Activated CD4-positive, alpha-beta T cell treated with anti-CD3 and anti-CD28 coated beads for 24 hours (primary cell): ENCODE results near the gene BTBD2.

Experiments
- DNase-seq, 2 donors: peaks; one replicate each; pipeline ENCODE4 v3.0.0-alpha.2; 2020; ENCODE audit warnings: low read depth in 2 of 2

BTBD2 gene

DNA sequence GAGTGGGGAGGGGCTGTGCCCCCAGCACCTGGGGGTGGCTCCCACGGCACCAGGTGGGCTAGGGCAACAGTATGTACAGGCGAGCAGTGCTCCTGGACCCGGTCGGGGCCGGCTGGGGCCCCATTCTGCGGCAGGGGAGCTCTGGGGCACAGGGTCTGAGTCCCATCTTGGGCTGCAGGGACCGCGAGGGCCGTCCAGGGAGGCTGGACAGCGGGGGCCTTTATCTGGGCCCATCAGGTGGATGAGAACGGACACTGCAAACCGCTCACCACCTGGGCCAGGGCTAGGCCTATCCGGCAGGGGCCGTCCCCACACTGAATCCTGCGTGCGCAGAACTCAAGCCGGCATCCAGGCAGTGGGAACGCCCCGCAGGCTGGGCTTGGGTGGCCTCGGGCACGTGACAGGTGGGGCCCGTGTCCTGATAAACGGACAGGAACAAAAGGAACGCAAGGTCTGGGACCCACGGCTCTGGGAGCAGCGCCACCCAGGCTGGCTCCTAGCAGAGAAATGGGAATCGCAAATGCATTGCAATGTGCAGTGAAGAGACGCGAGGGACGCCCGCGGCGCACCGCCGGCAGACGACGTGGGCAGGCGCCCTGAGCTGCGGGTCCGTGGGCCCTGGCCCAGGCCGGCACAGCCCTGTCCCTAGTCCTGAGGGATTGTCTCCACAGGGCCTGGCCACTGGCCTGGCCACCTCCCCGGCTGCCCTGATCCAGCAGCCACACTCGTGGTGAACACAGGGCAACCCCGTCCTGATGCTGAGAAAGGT lies 29.7 kb downstream of the BTBD2 start:
- DNase-seq = no peak

DNA sequence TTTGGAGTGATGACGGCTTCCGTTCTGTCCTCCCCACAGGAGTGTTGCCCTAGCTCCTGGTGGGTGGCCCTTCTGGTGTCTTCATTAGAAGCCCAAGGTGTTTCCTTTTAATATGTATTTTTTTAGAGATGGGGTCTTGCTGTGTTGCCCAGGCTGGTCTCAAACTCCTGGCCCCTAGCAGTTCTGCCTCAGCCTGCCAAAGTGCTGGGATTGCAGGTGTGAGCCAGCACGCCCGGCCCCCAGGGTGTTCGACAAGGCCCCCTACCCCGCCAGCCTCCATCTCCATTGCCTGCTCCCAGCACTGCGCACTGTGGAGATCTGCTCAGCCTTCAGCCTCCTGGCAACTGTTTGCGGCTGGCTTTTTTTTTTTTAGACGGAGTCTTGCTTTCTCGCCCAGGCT lies 31.2 kb downstream of the BTBD2 start:
- no peak for DNase-seq

- DNase-seq = no peak
Observed at GRCh38 chr19:1981253-1981652, 34.3 kb downstream of the BTBD2 start.

DNA sequence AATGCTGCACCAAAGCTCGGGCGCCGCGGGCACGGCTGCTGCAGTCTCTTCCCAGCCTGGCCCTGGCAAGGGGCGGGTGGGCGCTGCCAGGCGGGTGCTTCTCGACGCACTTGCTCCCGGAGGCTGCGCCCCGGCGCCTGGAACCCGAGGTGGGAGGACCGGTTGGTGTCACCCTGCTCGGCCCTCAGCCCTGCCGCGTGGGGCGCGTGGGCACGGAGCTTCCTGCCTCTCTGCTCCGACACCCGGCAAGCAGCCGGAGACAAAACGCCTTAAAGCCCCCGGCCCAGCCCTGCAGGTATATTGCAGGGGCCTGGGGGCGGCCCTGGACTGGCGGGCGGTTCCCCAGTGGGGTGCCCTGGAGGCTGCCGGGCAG lies 34.7 kb downstream of the BTBD2 start:
- no peak for DNase-seq

DNA sequence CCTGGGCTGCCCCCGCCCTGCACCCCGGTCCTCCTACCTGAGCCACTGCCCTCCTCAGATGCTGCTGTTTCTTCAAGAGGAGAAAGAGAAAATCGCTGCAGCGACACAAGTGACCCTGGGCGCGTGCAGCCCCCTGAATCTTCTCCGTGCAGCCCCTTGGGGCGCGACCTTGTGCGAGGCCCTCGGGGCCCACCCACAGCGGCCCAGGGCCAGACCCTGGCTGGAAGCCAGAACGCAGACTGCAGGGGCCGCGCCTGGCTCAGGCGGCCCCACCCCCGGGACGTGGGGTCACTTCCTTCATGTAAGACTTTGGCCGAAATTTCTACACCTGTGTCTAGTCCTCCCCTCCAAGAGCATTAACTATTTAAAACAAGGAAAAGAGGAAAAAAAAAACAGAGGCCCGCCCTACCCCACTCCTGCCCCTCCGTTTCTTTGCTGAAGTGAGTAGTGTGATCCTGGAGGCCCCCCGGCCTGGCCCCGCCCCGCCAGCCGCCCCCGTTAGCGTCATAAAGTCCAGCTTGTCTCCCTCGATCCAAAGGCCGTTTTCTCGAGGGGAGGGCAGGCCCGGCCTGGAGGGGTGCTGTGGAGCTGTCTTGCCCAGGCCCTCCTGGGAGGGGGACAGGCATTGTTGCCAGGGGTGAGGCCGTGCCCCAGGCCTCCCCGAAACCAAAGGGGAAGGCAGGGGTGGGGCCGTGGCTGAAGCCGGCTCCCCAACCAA lies 35.3 kb downstream of the BTBD2 start:
- no peak for DNase-seq

GRCh38 chr19:1979642-1980041 lies 35.9 kb downstream of the BTBD2 start:
- no peak for DNase-seq

GRCh38 chr19:1979017-1979416 lies 36.5 kb downstream of the BTBD2 start:
- DNase-seq = no peak

DNA sequence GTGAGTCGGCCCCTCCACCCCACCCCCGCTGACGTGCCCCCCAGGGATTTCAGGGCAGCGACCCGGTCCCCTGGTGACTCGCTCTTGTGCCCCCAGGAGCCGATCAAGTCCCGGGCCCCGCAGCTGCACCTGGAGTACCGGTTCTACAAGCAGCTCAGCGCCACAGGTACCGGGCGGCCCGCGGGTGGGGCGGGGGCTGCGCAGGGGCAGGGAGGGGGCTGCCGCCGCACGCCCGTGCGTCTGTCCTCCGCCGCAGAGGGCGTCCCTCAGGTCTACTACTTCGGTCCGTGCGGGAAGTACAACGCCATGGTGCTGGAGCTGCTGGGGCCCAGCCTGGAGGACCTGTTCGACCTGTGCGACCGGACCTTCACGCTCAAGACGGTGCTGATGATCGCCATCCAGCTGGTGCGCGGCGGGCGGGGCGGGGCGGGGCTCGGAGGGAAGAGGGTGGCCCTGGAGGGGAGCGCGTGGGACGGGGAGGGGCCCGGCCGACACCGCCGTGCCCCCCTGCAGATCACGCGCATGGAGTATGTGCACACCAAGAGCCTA lies 37.1 kb downstream of the BTBD2 start:
- DNase-seq = no peak

DNA sequence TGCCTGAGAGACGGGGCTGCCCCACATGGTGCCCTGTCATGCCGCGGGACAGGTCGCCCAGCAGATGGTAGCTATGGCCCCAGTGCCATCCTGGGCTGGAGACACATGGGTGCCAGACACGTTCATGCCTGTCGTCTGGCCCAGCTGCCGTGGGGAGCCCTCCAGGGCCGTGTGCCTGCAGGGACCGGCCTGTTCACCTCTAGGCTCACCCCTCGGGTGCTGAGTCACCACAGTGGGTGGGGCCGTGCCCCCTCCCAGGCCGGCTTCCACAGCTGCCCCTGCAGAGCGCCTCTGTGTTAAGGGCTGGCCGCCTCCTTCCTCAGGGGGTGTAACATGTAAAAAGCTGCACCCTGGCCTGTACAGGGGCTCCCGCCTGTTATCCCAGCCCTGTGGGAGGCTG lies 38.4 kb downstream of the BTBD2 start:
- no peak for DNase-seq

DNA sequence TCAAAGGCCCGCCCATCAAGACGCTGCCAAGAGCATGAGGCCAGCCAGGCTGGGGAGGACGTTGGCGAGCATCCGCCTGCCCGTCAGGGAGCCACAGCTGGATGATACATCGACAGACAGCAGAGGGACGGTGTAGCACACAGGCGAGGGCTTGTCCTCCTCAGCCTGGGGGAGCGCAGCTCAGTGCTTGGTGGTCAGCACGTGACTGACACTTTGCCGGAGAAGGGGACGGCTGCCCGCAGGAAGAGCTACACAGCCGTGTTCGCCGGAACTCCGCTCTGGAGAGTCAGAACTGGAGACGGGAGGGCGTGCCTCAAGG lies 40.4 kb downstream of the BTBD2 start:
- no peak for DNase-seq

DNA sequence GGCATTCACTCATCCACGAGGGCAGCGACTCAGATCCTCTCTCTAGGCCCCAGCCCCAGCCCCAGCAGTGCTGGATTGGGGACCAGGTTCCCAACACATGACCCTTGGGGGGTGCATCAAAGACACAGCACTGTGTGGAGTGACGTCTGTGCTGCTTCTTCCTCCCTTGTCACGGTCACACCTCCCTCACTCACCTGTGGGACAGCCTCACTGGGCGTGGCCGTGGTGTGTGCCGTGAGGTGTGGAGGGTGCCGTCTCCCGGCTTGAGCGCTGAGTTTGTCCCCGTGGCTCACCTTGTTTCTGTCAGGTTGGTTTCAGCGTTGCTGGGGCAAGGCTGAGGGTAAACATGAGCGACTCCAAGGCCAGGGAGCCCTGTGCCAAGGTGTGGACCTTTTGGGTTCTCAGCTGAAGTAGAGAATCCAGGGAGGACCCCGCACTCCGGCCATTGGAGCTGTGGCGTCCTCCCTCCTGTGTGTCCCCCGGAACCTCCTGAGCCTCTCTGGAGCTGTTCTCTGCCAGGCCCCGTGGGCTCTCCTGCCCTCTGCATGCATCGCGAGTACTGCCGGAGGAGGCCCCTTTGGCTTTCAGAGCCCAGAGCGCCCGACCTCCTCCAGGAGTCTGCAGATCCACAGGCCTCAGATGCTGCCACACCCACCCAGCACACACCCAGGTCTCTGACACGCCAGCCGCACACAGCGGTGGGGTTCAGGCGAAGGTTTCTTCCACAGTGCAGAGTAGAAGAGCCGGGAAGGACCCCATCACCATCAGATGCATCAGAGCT lies 40.9 kb downstream of the BTBD2 start:
- DNase-seq = no peak

DNA sequence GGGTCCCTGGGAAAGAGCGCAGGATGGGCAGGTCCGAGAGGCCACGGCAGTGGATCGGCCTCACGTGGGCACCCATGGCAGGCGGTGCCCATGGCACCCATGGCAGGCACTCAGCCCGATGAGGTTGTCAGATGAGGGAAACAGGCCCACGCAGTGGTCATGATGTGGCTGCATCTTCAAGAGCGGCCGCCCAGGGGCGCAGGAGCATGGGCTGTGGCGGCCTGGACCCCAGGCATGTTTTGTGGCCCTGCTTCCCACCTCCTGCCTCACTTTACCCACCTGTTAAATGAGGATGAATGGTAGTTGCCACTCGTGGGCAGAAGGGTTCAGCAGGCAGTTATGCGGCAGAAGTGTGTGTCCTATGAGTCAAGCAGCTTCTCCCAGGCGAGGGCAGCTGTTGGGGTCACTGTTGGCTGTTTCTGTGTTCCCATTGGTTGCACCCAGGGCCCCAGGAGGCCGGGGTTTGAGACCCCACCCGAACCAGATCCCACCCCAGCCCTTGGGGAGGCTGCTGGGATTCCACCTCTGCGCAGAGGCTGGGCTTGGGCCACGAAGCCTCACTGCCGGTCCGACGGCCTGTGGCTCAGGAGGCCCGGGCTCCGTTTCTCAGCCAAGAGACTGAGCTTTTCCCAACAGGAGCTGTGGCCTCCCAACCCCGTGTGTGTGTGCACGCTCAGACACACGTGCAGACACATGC lies 44.6 kb downstream of the BTBD2 start:
- DNase-seq = no peak

GRCh38 chr19:1970003-1970805 lies 45.3 kb downstream of the BTBD2 start:
- DNase-seq = no peak

DNA sequence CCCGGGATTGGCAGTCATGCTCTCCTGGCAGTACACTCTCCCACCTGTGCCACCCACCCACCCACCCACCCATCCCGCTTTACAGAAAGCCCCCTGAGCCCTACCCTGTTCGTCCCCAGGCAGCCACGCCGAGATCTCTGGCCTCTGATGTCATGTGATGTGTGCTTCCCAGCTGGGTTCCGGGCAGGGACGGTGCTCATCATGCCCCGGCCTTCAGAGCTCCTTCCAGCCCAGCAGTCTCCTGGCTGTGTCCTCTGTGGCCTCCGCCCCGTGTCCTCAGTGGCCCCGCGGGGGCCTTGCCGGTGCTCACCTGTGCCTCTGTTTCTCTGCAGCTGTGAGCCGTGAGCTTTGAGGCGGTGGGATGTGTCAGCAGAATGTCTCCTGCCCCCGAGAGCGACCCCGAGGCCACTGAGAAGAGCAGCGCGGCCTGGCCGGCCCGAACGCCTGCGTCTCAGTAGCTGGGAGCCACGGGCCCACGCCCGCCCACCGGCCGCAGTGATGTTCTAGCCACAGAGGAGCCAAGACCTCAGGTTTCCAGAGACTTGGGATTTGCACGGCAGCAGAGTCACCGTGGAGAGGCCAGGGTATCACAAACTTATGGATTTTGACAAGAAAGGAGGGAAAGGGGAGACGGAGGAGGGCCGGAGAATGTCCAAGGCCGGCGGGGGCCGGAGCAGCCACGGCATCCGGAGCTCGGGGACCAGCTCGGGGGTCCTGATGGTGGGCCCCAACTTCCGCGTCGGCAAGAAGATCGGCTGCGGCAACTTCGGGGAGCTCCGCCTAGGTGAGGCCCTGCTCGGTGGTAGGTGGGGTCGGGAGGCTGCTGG lies 46.1 kb downstream of the BTBD2 start:
- no peak for DNase-seq

DNA sequence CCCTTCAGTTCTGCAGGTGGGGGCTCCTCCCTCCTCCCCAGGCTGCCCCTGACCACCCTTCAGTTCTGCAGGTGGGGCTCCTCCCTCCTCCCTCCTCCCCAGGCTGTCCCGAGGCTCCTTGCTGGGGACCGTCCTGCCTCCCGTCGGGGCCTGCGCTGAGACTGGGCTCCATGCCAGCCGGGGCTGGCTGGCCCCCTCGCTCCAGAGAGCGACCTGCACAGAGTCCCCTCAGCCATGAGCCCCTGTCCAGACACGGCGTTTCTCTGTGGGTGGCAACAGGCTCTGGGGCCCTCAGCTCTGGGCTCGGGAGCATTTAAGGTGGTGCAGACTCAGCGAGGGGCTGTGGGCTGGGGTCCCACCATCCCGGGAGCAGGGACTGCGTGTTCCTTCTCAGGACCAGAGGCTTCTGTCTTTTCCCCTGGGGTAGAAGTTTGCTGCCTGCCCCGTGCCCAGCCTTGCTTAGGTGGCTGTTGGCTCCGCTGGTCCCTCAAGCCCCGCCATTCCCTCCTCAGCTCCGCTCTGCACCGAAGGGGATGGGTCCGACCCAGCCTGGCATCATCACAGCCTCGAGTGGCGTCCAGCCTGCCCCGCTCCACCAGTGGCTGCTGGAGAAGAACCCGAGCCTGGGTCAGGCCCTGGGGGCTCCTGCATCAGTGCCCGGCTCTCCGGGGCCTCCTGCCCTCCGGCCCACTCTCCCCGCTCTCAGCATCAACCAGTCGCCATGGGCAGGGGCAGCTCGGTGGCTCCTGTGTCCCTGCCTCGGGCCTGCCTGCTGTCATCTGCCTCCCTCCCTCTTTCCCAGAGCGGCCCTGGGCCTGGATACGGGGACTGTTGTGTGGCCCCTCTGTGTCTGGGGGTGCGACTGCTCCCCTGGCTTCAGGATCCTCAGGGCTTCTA lies 47.0 kb downstream of the BTBD2 start:
- DNase-seq = no peak

DNA sequence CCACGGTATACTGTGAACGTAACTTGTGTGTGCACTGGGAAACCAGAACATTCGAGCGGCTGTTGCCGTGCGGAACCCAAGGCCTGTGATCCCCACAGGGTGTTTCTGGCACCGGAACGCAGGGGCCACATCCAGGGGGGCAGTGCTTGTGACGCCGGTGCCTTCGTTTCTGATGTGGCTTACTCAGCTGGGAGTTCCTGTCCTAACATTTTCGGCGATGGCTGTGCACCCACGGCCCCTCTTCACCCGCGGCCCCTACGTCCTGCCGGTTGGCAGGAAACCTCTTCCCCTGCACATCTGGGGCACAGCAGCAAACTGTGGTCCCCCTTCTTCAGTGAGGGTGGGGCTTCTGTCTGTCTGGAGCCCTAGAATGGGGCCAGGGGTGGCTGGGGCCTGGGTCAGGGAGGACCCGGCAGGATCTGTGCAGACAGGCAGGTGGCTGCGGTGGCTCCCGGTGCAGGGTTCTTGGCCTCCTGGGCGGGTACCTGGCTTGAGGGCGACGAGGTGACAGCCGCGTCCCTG lies 48.4 kb downstream of the BTBD2 start:
- DNase-seq = no peak

DNA sequence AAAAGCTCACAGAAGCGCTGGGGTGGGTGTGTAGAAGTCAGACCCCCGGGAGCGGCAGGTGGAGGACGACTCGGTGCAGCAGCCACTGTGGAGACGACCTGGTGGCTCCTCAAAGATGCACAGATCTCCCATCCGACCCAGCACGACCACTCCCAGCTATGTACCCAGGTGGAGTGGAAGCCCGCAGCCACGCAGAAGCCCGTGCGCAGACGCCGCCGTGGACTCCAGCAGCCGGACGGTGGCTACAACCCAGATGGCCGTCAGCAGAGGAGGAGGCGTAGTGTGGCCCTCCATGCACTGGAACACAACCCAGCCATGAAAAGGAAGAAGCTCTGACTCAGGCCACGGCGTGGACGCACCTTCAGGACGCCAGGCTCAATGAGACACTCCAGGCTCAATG lies 52.8 kb downstream of the BTBD2 start:
- no peak for DNase-seq

GRCh38 chr19:1961000-1961883 lies 54.3 kb downstream of the BTBD2 start:
- DNase-seq = no peak
